HCT116 (cell line): ENCODE data around the gene OTULIN. TPM values are rescaled to one million over a fixed set of nuclear protein-coding genes. Genes with fewer than 3 reads are reported as not detected.

Experiments
- ATAC-seq: fragments of 200-7000 bp; cut with Tn5 transposase; 2 replicates; pipeline ENCODE4 v1.9.1; 2020; ENCODE audit warnings: mild to moderate bottlenecking, moderate library complexity
- BruUV-seq: library from RNA; stranded (reverse); fragments of 400-500 nt; replicated peaks from 2 replicates; lab custom pipeline; 2021; lab: Mats Ljungman, UMichigan
- CTCF ChIA-PET: fragments of 300-600 bp; sonication (Branson Sonifier 250); formaldehyde crosslinking; loops from one replicate; lab custom pipeline; 2021; ENCODE audit warnings: antibody characterized with exemption; lab: Charles Lee
- POLR2A ChIA-PET: fragments of 300-600, 350-600 bp; sonication (Branson Sonifier 250); formaldehyde crosslinking; loops from one replicate; lab custom pipeline; 2021; ENCODE audit warnings: antibody characterized with exemption; lab: Charles Lee
- RAD21 ChIA-PET, 2 experiments: fragments of 300-600 bp; sonication (Branson Sonifier 250); formaldehyde crosslinking; loops; one replicate each; lab custom pipeline; 2023; ENCODE audit warnings: low total read pairs in 2 of 2; ENCODE audit not compliant: uncharacterized antibody in 2 of 2, unreplicated experiment in 2 of 2, low non-redundant PET in 1 of 2; lab: Charles Lee
- DNase-seq: peaks from one replicate; pipeline ENCODE4 v3.0.0-alpha.2; 2010; ENCODE audit warnings: low read depth, low spot score
- H2AFZ ChIP-seq: fragments of 200-600 bp; shearing (Covaris generic), sonication (generic); 2 replicates; pipeline ENCODE4 v1.6.1; 2017; ENCODE audit warnings: low read depth, mixed run types, mixed read lengths, antibody characterized with exemption, low read length; ENCODE audit not compliant: poor library complexity, severe bottlenecking
- H3K27ac ChIP-seq: 2 replicates; pipeline ENCODE4 v1.5.1; 2012; ENCODE audit warnings: low read depth, low read length
- H3K27me3 ChIP-seq: fragments of 200-600 bp; sonication (generic); 2 replicates; pipeline ENCODE4 v1.6.1; 2016; ENCODE audit warnings: mixed run types, low read length, mixed read lengths; ENCODE audit not compliant: insufficient read depth
- H3K36me3 ChIP-seq, 2 experiments: fragments of 200-500 bp in 1 of 2; fragments of 200-600 bp in 1 of 2; sonication (Bioruptor generic) in 1 of 2; sonication (generic) in 1 of 2; 2 replicates each; pipeline versions ENCODE4 v1.5.1 to v1.6.1; 2014 to 2016; ENCODE audit warnings: low read length in 2 of 2, inconsistent platforms in 1 of 2, mixed read lengths in 1 of 2, mixed run types in 1 of 2; ENCODE audit not compliant: insufficient read depth in 2 of 2, control insufficient read depth in 1 of 2
- H3K4me1 ChIP-seq, 2 experiments: fragments of 200-600 bp in 1 of 2; sonication (generic) in 1 of 2; 2 replicates each; pipeline versions ENCODE4 v1.5.1 to v1.6.1; 2012 to 2017; ENCODE audit warnings: low read length in 2 of 2, inconsistent platforms in 1 of 2, mild to moderate bottlenecking in 1 of 2, mixed read lengths in 1 of 2, mixed run types in 1 of 2, moderate library complexity in 1 of 2; ENCODE audit not compliant: insufficient read depth in 2 of 2, control insufficient read depth in 1 of 2
- H3K4me2 ChIP-seq: fragments of 200-600 bp; sonication (generic); 2 replicates; pipeline ENCODE4 v1.6.1; 2017; ENCODE audit warnings: mixed run types, low read length, mixed read lengths
- H3K4me3 ChIP-seq, 2 experiments: fragments of 200-600 bp in 1 of 2; sonication (generic) in 1 of 2; replicated peaks in 1 of 2; 2 replicates each; pipeline ENCODE4 v1.5.1; 2011 to 2016; ENCODE audit warnings: low read length in 2 of 2, control low read depth in 1 of 2, low read depth in 1 of 2, mild to moderate bottlenecking in 1 of 2, mixed read lengths in 1 of 2, mixed run types in 1 of 2
- H3K79me2 ChIP-seq: fragments of 200-600 bp; sonication (generic); 2 replicates; pipeline ENCODE4 v1.6.1; 2017; ENCODE audit warnings: mild to moderate bottlenecking, mixed run types, low read length, moderate library complexity, mixed read lengths; ENCODE audit not compliant: insufficient read depth
- H3K9ac ChIP-seq: fragments of 200-600 bp; sonication (generic); 2 replicates; pipeline ENCODE4 v1.6.1; 2016; ENCODE audit warnings: low read length, mixed read lengths
- H3K9me2 ChIP-seq: fragments of 200-600 bp; sonication (generic), shearing (Covaris generic); 2 replicates; pipeline ENCODE4 v1.6.1; 2017; ENCODE audit warnings: mixed run types, mild to moderate bottlenecking, moderate library complexity; ENCODE audit not compliant: insufficient read depth
- H3K9me3 ChIP-seq, 2 experiments: fragments of 200-500 bp in 1 of 2; fragments of 200-600 bp in 1 of 2; sonication (Bioruptor generic) in 1 of 2; sonication (generic) in 1 of 2; 2 replicates each; pipeline ENCODE4 v1.6.1; 2014 to 2017; ENCODE audit warnings: low read length in 2 of 2, mixed read lengths in 2 of 2, inconsistent platforms in 1 of 2, low read depth in 1 of 2, mild to moderate bottlenecking in 1 of 2, mixed run types in 1 of 2, moderate library complexity in 1 of 2; ENCODE audit not compliant: control insufficient read depth in 1 of 2, insufficient read depth in 1 of 2
- H4K20me1 ChIP-seq: fragments of 200-600 bp; sonication (generic), shearing (Covaris generic); 2 replicates; pipeline ENCODE4 v1.6.1; 2017; ENCODE audit warnings: mixed run types, mild to moderate bottlenecking, moderate library complexity; ENCODE audit not compliant: insufficient read depth
- CEBPB ChIP-seq: IDR thresholded peaks from 2 replicates; pipeline ENCODE4 v1.6.1; 2012; ENCODE audit warnings: low read depth
- EGR1 ChIP-seq: IDR thresholded peaks from 2 replicates; pipeline ENCODE4 v1.6.1; 2012; ENCODE audit warnings: low read depth
- ELF1 ChIP-seq: IDR thresholded peaks from 2 replicates; pipeline ENCODE4 v1.6.1; 2012; ENCODE audit warnings: low read depth, borderline replicate concordance
- EZH2phosphoT487 ChIP-seq: fragments of 200-600 bp; IDR thresholded peaks from 2 replicates; pipeline ENCODE4 v1.6.1; 2018; ENCODE audit warnings: antibody characterized with exemption, borderline replicate concordance
- JUND ChIP-seq: IDR thresholded peaks from 2 replicates; pipeline ENCODE4 v1.6.1; 2012
- POLR2A ChIP-seq: IDR thresholded peaks from 2 replicates; pipeline ENCODE4 v1.7.0; 2011; ENCODE audit warnings: borderline replicate concordance; ENCODE audit not compliant: insufficient read depth, insufficient read length; ENCODE audit errors: extremely low read depth
- REST ChIP-seq: IDR thresholded peaks from 2 replicates; pipeline ENCODE4 v1.6.1; 2012; ENCODE audit warnings: low read depth
- SIN3A ChIP-seq: IDR thresholded peaks from 2 replicates; pipeline ENCODE4 v1.6.1; 2012; ENCODE audit warnings: low read depth
- SRF ChIP-seq: IDR thresholded peaks from 2 replicates; pipeline ENCODE4 v1.6.1; 2012; ENCODE audit warnings: low read depth
- TCF7L2 ChIP-seq: IDR thresholded peaks from 2 replicates; pipeline ENCODE4 v1.7.0; 2011; ENCODE audit warnings: borderline replicate concordance, inconsistent platforms; ENCODE audit not compliant: insufficient read depth, insufficient read length; ENCODE audit errors: extremely low read depth
- YY1 ChIP-seq: IDR thresholded peaks from 2 replicates; pipeline ENCODE4 v1.6.1; 2011; ENCODE audit warnings: low read length, low read depth, moderate library complexity, mild to moderate bottlenecking; ENCODE audit not compliant: insufficient replicate concordance; ENCODE audit errors: extremely low read depth
- ZBTB33 ChIP-seq: IDR thresholded peaks from 2 replicates; pipeline ENCODE4 v1.6.1; 2011; ENCODE audit warnings: mild to moderate bottlenecking, low read length, moderate library complexity; ENCODE audit not compliant: insufficient replicate concordance; ENCODE audit errors: extremely low read depth
- intact Hi-C: fragments of 100-400 bp; cut with micrococcal nuclease; formaldehyde crosslinking; loops from 2 replicates; pipeline ENCODE4 v1.10.0; 2022
- total RNA-seq: library from RNA; stranded (reverse); gene quantifications from one replicate; pipeline ENCODE4 v1.2.1, GENCODE V29; 2021; ENCODE audit not compliant: unreplicated experiment

Gene OTULIN
- total RNA-seq, 1 experiment from 2014 or later = 25.7 TPM

GRCh38 chr5:14684757-14685156 lies 20.2 kb downstream of the OTULIN start:
- Histone ChIP-seq H3K9me2 (no peaks in the 10 kb centered on the region), H4K20me1 (no peaks in the 10 kb centered on the region), H3K4me1 (no peaks in the 10 kb centered on the region), H3K36me3 (peaks cover 11 to 45% of the 10 kb centered on the region in 2 experiments; a peak in 3 of 4 replicates)
- no peak for TF ChIP-seq EZH2phosphoT487
- TF ChIP-seq YY1 = no peak
- no peak for TF ChIP-seq POLR2A
- TF ChIP-seq TCF7L2 = no peak
- TF ChIP-seq ELF1 = no peak
- no peak for TF ChIP-seq SRF
- no peak for TF ChIP-seq ZBTB33
- no peak for TF ChIP-seq CEBPB
- TF ChIP-seq SIN3A = no peak
- TF ChIP-seq JUND = no peak
- no peak for TF ChIP-seq REST
- no peak for TF ChIP-seq EGR1
- TF ChIP-seq, all 23 proteins: peak for 0
- Histone ChIP-seq H3K4me3 (no peak overlapping the region), H3K9ac (no peak overlapping the region), H3K79me2 (0 out of 2 replicates have a peak, but pooled peaks cover 3% of the 10 kb centered on the region), H3K9me3 (no peaks in the 10 kb centered on the region), H2AFZ (no peak overlapping the region), H3K4me2 (no peak overlapping the region), H3K27me3 (no peaks in the 10 kb centered on the region), H3K27ac (no peak overlapping the region)
- ATAC-seq (no peak), DNase-seq (no peak)
- RAD21 ChIA-PET = no interaction called here
- BruUV-seq = no TSS peak
- intact Hi-C loops = loop anchor here (1.0 kb wide), 1 partner anchor 330 kb away; no protein-coding TSS in a partner anchor
- CTCF ChIA-PET = interaction anchor here (1.1 to 3.4 kb wide), 5 partner anchors 36 to 1771 kb away, joined by 3 to 26 read pairs (median 4); no protein-coding TSS in a partner anchor
- POLR2A ChIA-PET = no interaction called here
